Dedifferentiated amniotic fluid mesenchymal stem cell (primary cell): Measurements from ENCODE around the gene IGSF8.
A peak's percentile ranks its signal among the peaks of the same experiment; 100 is the strongest.
"Not testable (repeated sequence)": the region's sequence is repeated elsewhere in the genome, so short reads cannot be mapped to it uniquely, and the experiment has no call there.

ENCODE experiments used
- DNase-seq: peaks from one replicate; pipeline ENCODE4 v3.0.0-alpha.2; 2016; ENCODE audit errors: extremely low spot score

The IGSF8 gene

GRCh38 chr1:160127865-160128523 lies 29.6 kb upstream of the IGSF8 start:
- peak; percentile 31 for DNase-seq

- DNase-seq: no peak
Observed at GRCh38 chr1:160127381-160127780, 29.0 kb upstream of the IGSF8 start.

- DNase-seq: not testable (repeated sequence)
Observed at GRCh38 chr1:160126342-160126741, 27.9 kb upstream of the IGSF8 start.

- DNase-seq: no peak
Observed at GRCh38 chr1:160125746-160126145, 27.3 kb upstream of the IGSF8 start.

- DNase-seq: peak; percentile 27
Observed at GRCh38 chr1:160124705-160125478, 26.5 kb upstream of the IGSF8 start.

GRCh38 chr1:160123726-160124125 lies 25.3 kb upstream of the IGSF8 start:
- no peak for DNase-seq

GRCh38 chr1:160122978-160123495 lies 24.6 kb upstream of the IGSF8 start:
- no peak for DNase-seq

- no peak for DNase-seq
Observed at GRCh38 chr1:160121388-160121787, 23.0 kb upstream of the IGSF8 start.

- no peak for DNase-seq
Observed at GRCh38 chr1:160120797-160121196, 22.4 kb upstream of the IGSF8 start.

GRCh38 chr1:160118928-160119327 lies 20.5 kb upstream of the IGSF8 start:
- DNase-seq: no peak

GRCh38 chr1:160117709-160118183 lies 19.3 kb upstream of the IGSF8 start:
- DNase-seq: peak; percentile 36

- DNase-seq: no peak
Observed at GRCh38 chr1:160117300-160117699, 18.9 kb upstream of the IGSF8 start.

- no peak for DNase-seq
Observed at GRCh38 chr1:160116283-160117147, 18.1 kb upstream of the IGSF8 start.

GRCh38 chr1:160115545-160116282 lies 17.3 kb upstream of the IGSF8 start, which contains the start of gene ATP1A2:
Gene ATP1A2 (plus strand): TSS chr1:160115759. CDS start chr1:160115862, 103 bp downstream.
- no peak for DNase-seq

GRCh38 chr1:160114085-160114484 lies 15.7 kb upstream of the IGSF8 start:
- no peak for DNase-seq

GRCh38 chr1:160113407-160113806 lies 15.0 kb upstream of the IGSF8 start:
- no peak for DNase-seq

GRCh38 chr1:160112357-160112756 lies 13.9 kb upstream of the IGSF8 start:
- no peak for DNase-seq

GRCh38 chr1:160111462-160111861 lies 13.0 kb upstream of the IGSF8 start:
- DNase-seq: not testable (repeated sequence)

- no peak for DNase-seq
Observed at GRCh38 chr1:160109686-160110085, 11.3 kb upstream of the IGSF8 start.

GRCh38 chr1:160108888-160109662 lies 10.7 kb upstream of the IGSF8 start:
- peak; percentile 75 for DNase-seq
